Lung (tissue), 12 donors: ENCODE data around the gene MINDY4. TPM values are rescaled to one million over a fixed set of nuclear protein-coding genes. Genes with fewer than 3 reads are reported as not detected.

Experiments used
- ATAC-seq: fragments of 200-7000 bp; cut with Tn5 transposase; one replicate; pipeline ENCODE4 v1.9.1; 2020; ENCODE audit warnings: moderate number of reproducible peaks; ENCODE audit not compliant: insufficient read depth, low FRiP score
- DNase-seq, 3 donors: peaks; one replicate each; pipeline ENCODE4 v3.0.0-alpha.2; 2013 to 2017
- H3K27ac ChIP-seq, 2 donors: one replicate each; pipeline ENCODE4 v1.5.1; 2013; ENCODE audit warnings: mild to moderate bottlenecking in 2 of 2, moderate library complexity in 2 of 2, control low read depth in 1 of 2, inconsistent platforms in 1 of 2, low read depth in 1 of 2, low read length in 1 of 2
- H3K27me3 ChIP-seq, 3 donors: one replicate each; pipeline ENCODE4 v1.5.1; 2013; ENCODE audit warnings: low read length in 2 of 3; ENCODE audit not compliant: control insufficient read depth in 3 of 3, insufficient read depth in 3 of 3
- H3K36me3 ChIP-seq, 4 donors: one replicate each; pipeline ENCODE4 v1.5.1; 2013; ENCODE audit warnings: low read length in 4 of 4, mild to moderate bottlenecking in 1 of 4, moderate library complexity in 1 of 4; ENCODE audit not compliant: control insufficient read depth in 4 of 4, insufficient read depth in 4 of 4
- H3K4me1 ChIP-seq, 5 donors: one replicate each; pipeline ENCODE4 v1.5.1; 2013; ENCODE audit warnings: low read length in 5 of 5, mild to moderate bottlenecking in 2 of 5, moderate library complexity in 1 of 5; ENCODE audit not compliant: control insufficient read depth in 5 of 5, insufficient read depth in 5 of 5
- H3K4me3 ChIP-seq: one replicate; pipeline ENCODE4 v1.5.1; 2013; ENCODE audit warnings: mild to moderate bottlenecking, control low read depth, moderate library complexity
- H3K9ac ChIP-seq, 2 donors: one replicate each; pipeline ENCODE4 v1.5.1; 2013; ENCODE audit warnings: low read length in 2 of 2, control low read depth in 1 of 2; ENCODE audit not compliant: insufficient read depth in 1 of 2
- H3K9me3 ChIP-seq, 4 donors: one replicate each; pipeline ENCODE4 v1.5.1; 2013; ENCODE audit warnings: low read length in 3 of 4, mild to moderate bottlenecking in 1 of 4, moderate library complexity in 1 of 4; ENCODE audit not compliant: control insufficient read depth in 4 of 4, insufficient read depth in 3 of 4
- WGBS, 2 donors: extraction: QIAGEN DNeasy Blood & Tissue Kit; methylation state at CpG; one replicate each; pipeline ENCODE4 v1.1.7; 2013; 5-methylcytosine and 5-hydroxymethylcytosine counted together
- polyA plus RNA-seq, 2 donors: library from polyadenylated mRNA; stranded (reverse); fragments of 200-250 nt; gene quantifications; one replicate each; pipeline ENCODE4 v1.2.1, GENCODE V29; 2013
- total RNA-seq, 2 donors: library from RNA; depleted of rRNA in 1 of 2; stranded (reverse); fragments of >200 nt in 1 of 2; gene quantifications; one replicate each; pipeline ENCODE4 v1.2.1, GENCODE V29; 2014 to 2021
- TF ChIP-seq, protein P1 (sequence below): IDR thresholded peaks from 2 replicates; pipeline ENCODE4 v1.5.1; 2012; ENCODE audit warnings: mild to moderate bottlenecking; ENCODE audit errors: control extremely low read depth, extremely low read depth
- donor health status: control.
- donor health status: control.
- donor health status: Bipolar disorder and iron deficiency.
- donor health status: healthy.
- donor health status: DM: yes; HTN: yes; CAD: no.

The MINDY4 gene
- total and polyA plus RNA-seq, 4 donors: 5.0 to 24.1 (median 10.7) TPM

DNA sequence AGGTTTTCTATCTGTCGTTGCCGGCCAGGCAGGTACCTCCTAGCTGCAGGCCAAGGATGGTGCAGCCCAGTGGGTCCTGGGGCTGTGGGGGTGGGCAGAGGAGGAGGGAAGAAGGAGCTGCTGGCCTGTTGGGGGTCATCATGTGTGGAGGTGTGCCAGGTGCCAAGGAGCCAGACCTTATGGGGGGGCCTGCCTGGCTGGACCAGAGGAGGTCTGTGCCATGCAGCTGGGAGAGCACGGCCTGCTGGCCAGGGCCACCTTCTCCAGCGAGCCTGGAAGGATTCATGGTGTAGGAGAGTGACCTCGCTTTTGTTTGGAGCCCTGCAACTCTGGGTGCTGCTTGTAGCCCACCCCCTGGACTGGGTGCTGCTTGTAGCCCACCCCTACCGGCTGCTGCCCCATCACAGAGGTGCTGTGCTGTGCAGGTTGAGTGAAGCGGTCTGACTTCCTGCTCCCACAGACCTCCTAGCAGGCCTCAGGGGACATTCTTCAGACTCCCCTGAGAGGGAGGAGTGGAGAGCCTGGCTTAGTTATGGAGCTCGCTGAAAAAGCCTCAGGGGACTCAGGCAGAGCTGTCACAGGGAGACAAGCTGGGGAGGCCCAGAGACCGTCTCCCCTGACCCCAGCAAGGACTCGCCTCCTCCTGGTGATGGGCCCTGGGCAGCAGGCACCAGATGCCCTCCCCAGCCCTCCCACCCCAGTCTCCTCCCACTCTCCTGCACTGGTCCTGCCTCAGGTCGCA, 72.7 kb downstream of the MINDY4 start:
- TF ChIP-seq, protein P1, sequence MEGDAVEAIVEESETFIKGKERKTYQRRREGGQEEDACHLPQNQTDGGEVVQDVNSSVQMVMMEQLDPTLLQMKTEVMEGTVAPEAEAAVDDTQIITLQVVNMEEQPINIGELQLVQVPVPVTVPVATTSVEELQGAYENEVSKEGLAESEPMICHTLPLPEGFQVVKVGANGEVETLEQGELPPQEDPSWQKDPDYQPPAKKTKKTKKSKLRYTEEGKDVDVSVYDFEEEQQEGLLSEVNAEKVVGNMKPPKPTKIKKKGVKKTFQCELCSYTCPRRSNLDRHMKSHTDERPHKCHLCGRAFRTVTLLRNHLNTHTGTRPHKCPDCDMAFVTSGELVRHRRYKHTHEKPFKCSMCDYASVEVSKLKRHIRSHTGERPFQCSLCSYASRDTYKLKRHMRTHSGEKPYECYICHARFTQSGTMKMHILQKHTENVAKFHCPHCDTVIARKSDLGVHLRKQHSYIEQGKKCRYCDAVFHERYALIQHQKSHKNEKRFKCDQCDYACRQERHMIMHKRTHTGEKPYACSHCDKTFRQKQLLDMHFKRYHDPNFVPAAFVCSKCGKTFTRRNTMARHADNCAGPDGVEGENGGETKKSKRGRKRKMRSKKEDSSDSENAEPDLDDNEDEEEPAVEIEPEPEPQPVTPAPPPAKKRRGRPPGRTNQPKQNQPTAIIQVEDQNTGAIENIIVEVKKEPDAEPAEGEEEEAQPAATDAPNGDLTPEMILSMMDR: no peak
- WGBS, 2 donors: 91 to 96% methylated on average over 11 of the region's 11 CpGs

DNA sequence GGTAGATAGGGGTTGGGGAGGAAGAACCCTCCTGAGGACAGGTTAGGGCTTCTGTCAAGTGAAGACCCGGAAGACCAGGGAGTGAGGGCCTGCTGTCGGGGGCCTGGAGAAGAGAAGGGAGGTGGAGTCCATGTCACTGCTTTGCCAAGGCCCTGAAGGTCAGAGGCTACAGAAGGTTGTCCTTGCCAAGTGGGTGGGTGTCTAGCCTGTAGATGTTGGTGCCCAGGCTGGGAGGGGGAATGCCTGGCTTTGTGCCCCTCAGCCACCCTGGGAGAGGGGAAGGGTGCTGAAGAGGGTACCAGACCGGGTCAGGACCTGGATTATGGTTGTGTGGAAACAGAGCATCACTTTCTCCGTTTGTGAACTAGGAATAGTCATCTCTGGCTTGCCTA, 73.3 kb downstream of the MINDY4 start:
- Histone ChIP-seq H3K4me1 (peaks cover 0 to 39% (median 3%) of the 10 kb centered on the region in 5 donors), H3K4me3 (no peak overlapping the region), H3K27ac (peak overlapping the region in 1 of 2 donors; percentile 72), H3K9ac (no peak overlapping the region), H3K36me3 (peaks cover 0 to 2% (median 0%) of the 10 kb centered on the region in 4 donors), H3K9me3 (no peaks in the 10 kb centered on the region), H3K27me3 (no peaks in the 10 kb centered on the region)
- WGBS, 2 donors: 87 to 96% methylated on average over 4 of the region's 4 CpGs
- TF ChIP-seq, protein P1: no peak
- ATAC-seq (no peak), DNase-seq (no peak)

More for the DNA sequence above, 72.7 kb downstream of the MINDY4 start:
- peak overlapping the region in 1 of 2 donors; percentile 72 for H3K27ac ChIP-seq
- peaks cover 0 to 36% (median 3%) of the 10 kb centered on the region in 5 donors for H3K4me1 ChIP-seq
- no peaks in the 10 kb centered on the region for H3K27me3 ChIP-seq
- H3K9ac ChIP-seq: no peak overlapping the region
- H3K36me3 ChIP-seq: peaks cover 0 to 2% (median under 1%) of the 10 kb centered on the region in 4 donors
- H3K9me3 ChIP-seq: no peaks in the 10 kb centered on the region
- no peak for ATAC-seq
- peak in 1 of 3 donors; percentile 10 for DNase-seq
- H3K4me3 ChIP-seq: no peak overlapping the region

DNA sequence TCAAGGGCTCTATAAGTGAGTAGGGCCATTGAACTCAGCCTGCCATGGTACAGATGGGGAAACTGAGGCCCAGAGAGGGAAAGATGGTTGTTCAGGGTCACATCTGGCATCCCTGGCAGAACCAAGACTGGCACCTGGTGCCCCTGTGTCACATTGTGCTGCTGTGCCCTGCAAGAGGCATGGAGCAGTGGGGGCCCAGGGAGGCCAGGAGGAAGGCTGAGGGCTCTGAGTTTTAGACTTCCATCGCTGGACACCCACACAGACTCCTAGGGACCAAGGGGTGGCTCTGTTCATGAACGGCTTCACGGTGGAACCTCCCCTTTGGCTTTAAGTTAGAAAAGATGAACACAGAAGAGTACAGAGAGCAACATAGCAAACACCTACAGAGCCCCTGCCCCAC, 73.7 kb downstream of the MINDY4 start:
- Histone ChIP-seq H3K27ac (peak overlapping the region in 1 of 2 donors; percentile 84), H3K9ac (no peak overlapping the region), H3K4me1 (peaks cover 0 to 40% (median 3%) of the 10 kb centered on the region in 5 donors), H3K36me3 (peaks cover 0 to 2% (median 0%) of the 10 kb centered on the region in 4 donors), H3K4me3 (no peak overlapping the region), H3K27me3 (no peaks in the 10 kb centered on the region), H3K9me3 (no peaks in the 10 kb centered on the region)
- TF ChIP-seq, protein P1: no peak
- ATAC-seq (no peak), DNase-seq (no peak)
- 82 to 90% methylated on average over 3 of the region's 3 CpGs for WGBS, 2 donors
